Measurements from ENCODE around the gene LDLRAP1. TPM values are rescaled to one million over a fixed set of nuclear protein-coding genes. Genes with fewer than 3 reads are reported as not detected.

LDLRAP1 gene
- total and polyA plus RNA-seq, 2 of the 4 experiments (the other 2 are of a cell fraction) = 4.5 to 14.4 TPM

DNA sequence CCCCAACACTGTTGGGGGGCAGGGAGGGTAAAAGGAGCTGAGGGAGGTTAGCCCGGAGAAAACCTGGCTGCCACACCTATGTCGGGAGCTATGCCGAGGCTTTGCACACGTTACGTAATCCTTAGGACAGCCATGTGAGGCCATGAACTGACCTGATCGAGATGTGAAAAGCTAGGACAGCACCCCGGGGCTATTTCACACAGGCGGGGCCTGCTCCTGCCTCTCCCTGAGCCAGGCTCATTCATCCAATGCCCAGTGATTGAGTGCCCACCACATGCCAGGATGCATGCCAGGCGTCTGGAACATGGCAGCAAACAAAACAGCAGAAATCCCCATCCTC is 30.2 kb downstream of the LDLRAP1 start:
- Histone ChIP-seq H2BK15ac (ENCODE audit: low read depth, low read length) (no peak overlapping the region), H4K5ac (ENCODE audit: low read depth, low read length) (no peak overlapping the region), H3K4me1 (ENCODE audit: control insufficient read depth, insufficient read depth, low read length) (peaks cover 12% of the 10 kb centered on the region), H3K4me2 (ENCODE audit: low read depth, low read length) (no peak overlapping the region), H2AK9ac (replicated peaks; ENCODE audit: low read depth, low read length, poor library complexity) (no peak overlapping the region), H2AFZ (replicated peaks; ENCODE audit: low read length, poor library complexity) (no peak overlapping the region), H4K8ac (ENCODE audit: low read depth in 2 of 2, low read length in 2 of 2) (no peak overlapping the region), H3K18ac (ENCODE audit: low read depth, low read length) (no peak overlapping the region), H4K20me1 (ENCODE audit: insufficient read depth, low read length) (no peaks in the 10 kb centered on the region), H3K14ac (replicated peaks; ENCODE audit: low read depth, low read length) (no peak overlapping the region), H2BK120ac (ENCODE audit: low read depth, low read length) (no peak overlapping the region), H3K56ac (ENCODE audit: extremely low read depth, insufficient read depth, low read length) (no peak overlapping the region), H2AK5ac (ENCODE audit: low read depth, low read length) (no peak overlapping the region), H3K4me3 (ENCODE audit: insufficient read depth, low read depth, low read length) (no peak overlapping the region), H3K9ac (ENCODE audit: low read depth, low read length) (no peak overlapping the region), H4K91ac (ENCODE audit: insufficient read depth, low read depth, low read length) (no peak overlapping the region), H3K36me3 (ENCODE audit: control insufficient read depth, insufficient read depth, low read length) (no peaks in the 10 kb centered on the region), H3K23ac (ENCODE audit: low read depth, low read length) (no peak overlapping the region), H3K4ac (ENCODE audit: low read depth, low read length) (no peak overlapping the region), H3K9me3 (ENCODE audit: control insufficient read depth, insufficient read depth, low read length) (no peaks in the 10 kb centered on the region), H3K79me1 (ENCODE audit: low read depth in 1 of 2, low read length in 2 of 2) (peaks cover 0 to 9% of the 10 kb centered on the region in 2 experiments; a peak in 2 of 4 replicates), H2BK20ac (ENCODE audit: low read depth, low read length) (no peak overlapping the region), H3K27ac (ENCODE audit: insufficient read depth, low read length) (no peak overlapping the region), H2BK5ac (ENCODE audit: low read depth, low read length, poor library complexity, severe bottlenecking) (no peak overlapping the region), H3K9me1 (ENCODE audit: insufficient read depth, low read length) (peaks cover 9% of the 10 kb centered on the region), H3K27me3 (ENCODE audit: control insufficient read depth, insufficient read depth, low read length) (no peaks in the 10 kb centered on the region)
- in situ Hi-C loops (cut with MboI; ENCODE audit: low sequenced_read_pairs) = no loop called here
- ChIA-PET POLR2A (ENCODE audit: unreplicated experiment) (no interaction called here), CTCF (interaction anchor here (0.6 to 1.4 kb wide), 4 partner anchors 9 to 358 kb away, joined by 3 read pairs; no protein-coding TSS in a partner anchor)
- ATAC-seq (ENCODE audit: low read depth) (no peak), DNase-seq (no peak)
- intact Hi-C loops (cut with micrococcal nuclease) = no loop called here
- no peak for TF ChIP-seq RCOR1 (IDR thresholded peaks at IDR 0.05; ENCODE audit: insufficient replicate concordance, low read length)
- TF ChIP-seq CEBPB (IDR thresholded peaks at IDR 0.05; ENCODE audit: low read depth, low read length) = peak; percentile 72
- BruUV-seq (replicated peaks) = no TSS peak
- dilution Hi-C loops (cut with HindIII; ENCODE audit: low sequenced_read_pairs, unreplicated experiment) = no loop called here
- WGBS, 2 experiments (ENCODE audit: extremely low coverage in 2 of 2, insufficient read length in 1 of 2) = no CpG with 5 or more reads among the region's 9 CpGs
